ENCODE measurements around the gene COA6.
"Not testable (repeated sequence)": the region's sequence is repeated elsewhere in the genome, so short reads cannot be mapped to it uniquely, and the experiment has no call there.

COA6 gene

DNA sequence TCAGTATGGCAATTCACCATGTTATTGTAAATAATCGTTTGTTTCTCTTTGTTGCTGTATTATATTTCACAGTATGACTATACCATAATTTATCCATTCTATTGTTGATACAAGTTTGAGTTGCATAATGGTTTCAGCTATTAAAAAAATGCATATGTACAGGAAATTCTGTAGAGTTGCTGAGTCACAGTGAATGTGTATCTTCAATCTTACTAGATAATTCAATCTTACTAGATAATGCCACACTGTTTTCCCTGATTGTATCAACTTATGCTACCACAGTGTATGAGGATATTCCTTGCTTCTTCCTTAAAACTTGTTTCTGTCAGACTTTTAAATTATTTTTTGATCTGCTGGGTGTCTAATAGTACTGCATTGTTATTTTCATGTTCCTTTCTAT lies 3.5 kb upstream of the COA6 start:
- TF ChIP-seq, protein P1, sequence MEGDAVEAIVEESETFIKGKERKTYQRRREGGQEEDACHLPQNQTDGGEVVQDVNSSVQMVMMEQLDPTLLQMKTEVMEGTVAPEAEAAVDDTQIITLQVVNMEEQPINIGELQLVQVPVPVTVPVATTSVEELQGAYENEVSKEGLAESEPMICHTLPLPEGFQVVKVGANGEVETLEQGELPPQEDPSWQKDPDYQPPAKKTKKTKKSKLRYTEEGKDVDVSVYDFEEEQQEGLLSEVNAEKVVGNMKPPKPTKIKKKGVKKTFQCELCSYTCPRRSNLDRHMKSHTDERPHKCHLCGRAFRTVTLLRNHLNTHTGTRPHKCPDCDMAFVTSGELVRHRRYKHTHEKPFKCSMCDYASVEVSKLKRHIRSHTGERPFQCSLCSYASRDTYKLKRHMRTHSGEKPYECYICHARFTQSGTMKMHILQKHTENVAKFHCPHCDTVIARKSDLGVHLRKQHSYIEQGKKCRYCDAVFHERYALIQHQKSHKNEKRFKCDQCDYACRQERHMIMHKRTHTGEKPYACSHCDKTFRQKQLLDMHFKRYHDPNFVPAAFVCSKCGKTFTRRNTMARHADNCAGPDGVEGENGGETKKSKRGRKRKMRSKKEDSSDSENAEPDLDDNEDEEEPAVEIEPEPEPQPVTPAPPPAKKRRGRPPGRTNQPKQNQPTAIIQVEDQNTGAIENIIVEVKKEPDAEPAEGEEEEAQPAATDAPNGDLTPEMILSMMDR (IDR thresholded peaks at IDR 0.05), result no peak
- no peak for TF ChIP-seq ZFX (IDR thresholded peaks at IDR 0.05; ENCODE audit: borderline replicate concordance)
- no peak overlapping the region for H3K27ac ChIP-seq

DNA sequence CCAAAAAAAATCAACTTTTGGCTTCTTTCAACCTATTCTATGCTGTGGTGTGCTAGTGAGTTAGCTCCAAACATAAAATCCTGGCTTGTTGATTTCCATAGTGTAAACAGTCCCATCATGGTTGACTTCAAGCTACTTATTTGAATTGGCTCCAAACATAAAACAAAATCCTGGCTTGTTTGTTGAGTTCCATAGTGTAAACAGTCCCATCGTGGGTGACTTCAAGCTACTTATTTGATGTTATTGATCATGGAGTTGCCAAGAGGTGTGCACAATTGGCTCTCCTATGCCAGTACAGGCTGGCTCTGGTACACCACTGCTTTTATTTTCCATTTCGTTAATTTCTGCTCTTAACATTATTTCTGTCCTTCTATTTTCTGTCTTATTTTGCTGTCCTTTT lies 1.8 kb upstream of the COA6 start:
- TF ChIP-seq, protein P1 (IDR thresholded peaks at IDR 0.05), result no peak
- TF ChIP-seq ZFX (IDR thresholded peaks at IDR 0.05; ENCODE audit: borderline replicate concordance), result no peak
- peak overlapping the region; percentile 96 for H3K27ac ChIP-seq

DNA sequence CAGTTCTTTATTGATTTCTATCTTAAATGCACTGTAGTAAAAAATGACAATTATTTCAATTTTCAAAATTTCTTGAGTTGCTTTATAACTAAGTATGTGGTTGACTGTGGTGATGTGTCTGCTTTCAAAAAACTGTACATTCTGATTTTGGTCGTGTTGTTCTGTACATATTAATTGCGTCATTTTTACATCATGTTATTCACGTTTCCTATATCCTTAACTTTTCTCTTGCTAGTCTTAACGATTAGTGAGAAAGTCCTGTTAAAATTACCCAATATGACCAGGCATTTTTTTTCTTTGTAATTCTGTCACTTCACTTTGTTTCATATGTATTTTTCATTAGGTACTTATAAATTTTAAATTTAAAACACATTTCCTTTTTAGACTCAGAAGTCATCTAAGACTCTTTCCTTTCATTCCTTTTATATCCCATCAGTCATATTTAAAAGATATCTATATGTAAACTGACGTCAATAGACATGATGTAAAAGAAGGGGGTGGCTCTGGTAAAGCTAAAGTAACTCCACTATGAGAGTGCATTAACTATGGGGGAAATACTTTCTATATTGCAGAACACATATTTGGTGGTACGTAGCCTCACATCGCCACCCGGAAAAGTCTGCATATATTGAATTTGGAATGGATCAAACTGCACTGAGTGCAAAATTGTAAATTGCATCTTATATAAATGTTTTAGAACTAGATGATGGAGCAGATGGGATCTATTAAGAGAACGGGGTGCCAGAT lies 1.1 kb upstream of the COA6 start:
- H3K27ac ChIP-seq, result peak overlapping the region; percentile 96
- TF ChIP-seq, protein P1 (IDR thresholded peaks at IDR 0.05), result peak; percentile 0; the same call in 1 of the 2 replicates
- TF ChIP-seq ZFX (IDR thresholded peaks at IDR 0.05; ENCODE audit: borderline replicate concordance), result no peak

DNA sequence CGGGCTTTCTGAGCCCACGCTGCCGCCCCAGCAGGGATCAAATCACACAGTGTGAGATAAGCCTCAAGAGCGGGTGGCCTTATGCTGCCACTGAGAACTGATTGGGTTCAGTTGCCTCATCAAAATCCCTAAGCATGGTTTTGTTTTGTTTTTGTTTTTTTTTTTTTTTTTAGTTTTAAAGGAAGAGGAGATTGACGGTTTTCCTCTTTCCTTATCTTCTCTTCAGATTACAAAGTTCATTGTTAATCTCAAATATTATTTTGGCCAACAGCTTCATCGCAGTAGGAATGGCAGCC lies 651 bp downstream of the COA6 start:
- peak overlapping the region; percentile 96 for H3K27ac ChIP-seq
- TF ChIP-seq ZFX (IDR thresholded peaks at IDR 0.05; ENCODE audit: borderline replicate concordance), result no peak
- TF ChIP-seq, protein P1 (IDR thresholded peaks at IDR 0.05), result no peak

DNA sequence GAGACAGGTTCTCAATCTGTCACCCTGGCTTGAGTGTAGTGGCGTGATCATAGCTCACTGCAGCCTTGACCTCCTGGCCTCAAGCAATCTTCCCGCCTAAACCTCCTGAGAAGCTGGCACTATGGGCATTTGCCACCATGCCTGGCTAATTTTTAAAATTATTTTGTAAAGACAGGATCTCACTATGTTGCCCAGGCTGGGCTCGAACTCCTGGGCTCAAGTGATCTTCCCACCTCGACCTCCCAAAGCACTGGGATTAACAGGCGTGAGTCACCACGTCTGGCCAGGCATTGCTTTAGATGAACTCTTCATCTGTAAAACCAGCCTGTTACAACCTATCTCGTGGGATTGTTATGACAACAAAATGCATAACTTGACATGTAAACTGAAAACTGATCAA lies 2.4 kb downstream of the COA6 start:
- TF ChIP-seq, protein P1 (IDR thresholded peaks at IDR 0.05), result no peak
- TF ChIP-seq ZFX (IDR thresholded peaks at IDR 0.05; ENCODE audit: borderline replicate concordance), result no peak

DNA sequence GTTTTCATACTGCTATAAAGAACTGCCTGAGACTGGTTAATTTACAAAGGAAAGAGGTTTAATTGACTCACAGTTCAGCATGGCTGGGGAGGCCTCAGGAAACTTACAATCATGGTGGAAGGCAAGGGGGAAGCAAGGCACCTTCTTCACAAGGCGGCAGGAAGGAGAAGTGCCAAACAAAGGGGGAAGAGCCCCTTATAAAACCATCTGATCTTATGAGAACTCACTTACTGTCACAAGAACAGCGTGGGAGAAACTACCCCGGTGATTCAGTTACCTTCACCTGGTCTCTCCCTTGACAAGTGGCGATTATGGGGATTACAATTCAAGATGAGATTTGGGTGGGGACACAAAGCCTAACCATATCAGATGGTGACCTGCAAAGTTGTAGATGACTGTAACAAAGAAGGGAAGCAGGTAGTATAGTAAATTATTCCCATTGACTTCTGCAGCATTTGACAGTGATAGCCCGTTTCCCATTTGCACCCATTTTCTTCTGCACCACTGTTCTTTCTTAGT lies 6.4 kb downstream of the COA6 start:
- not testable (repeated sequence) for H3K27ac ChIP-seq

More for the DNA sequence above, 2.4 kb downstream of the COA6 start:
- no peak overlapping the region for H3K27ac ChIP-seq

DNA sequence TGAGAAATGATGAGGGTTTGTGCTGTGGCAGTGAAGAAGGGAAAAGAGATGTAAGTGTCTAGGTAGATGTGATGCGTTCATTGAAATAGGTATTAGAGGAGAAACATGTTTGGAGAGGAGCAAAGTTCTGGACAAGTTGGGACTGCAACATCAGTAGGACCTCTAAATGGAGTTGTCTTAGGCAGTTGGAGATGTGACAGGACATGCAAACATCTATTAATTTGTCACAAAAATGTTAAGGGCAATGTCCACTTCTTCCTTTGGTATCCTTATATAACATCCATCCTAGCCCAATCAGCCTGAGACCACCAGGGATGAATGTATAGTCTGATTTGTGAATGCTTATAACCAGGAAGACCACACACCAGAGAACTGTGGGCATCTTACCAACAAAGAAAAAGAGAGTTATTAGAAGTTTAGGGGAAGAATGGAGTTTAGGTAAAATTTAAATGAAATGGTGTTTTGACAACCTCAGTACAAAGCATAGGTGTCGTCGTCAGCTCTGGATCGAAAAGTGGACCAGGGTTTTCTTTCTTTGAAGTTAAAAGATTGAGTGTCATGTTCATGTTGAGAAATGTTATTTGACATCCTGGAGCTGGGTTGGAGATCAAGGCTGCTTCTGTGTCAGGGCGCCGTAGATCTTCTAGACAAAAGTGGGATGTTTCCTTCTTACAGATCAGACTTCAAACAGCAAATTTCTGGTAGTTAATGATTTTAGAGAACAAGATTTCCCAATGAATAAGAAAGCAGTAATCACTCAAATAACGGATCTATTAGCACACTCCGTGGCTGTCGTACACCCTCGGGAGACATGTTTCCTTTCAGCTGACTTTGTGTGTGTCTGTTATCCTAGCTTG lies 8.7 kb downstream of the COA6 start:
- TF ChIP-seq, protein P1 (IDR thresholded peaks at IDR 0.05), result no peak
- no peak for TF ChIP-seq ZFX (IDR thresholded peaks at IDR 0.05; ENCODE audit: borderline replicate concordance)
- H3K27ac ChIP-seq, result no peak overlapping the region
